ENCODE data around the gene MEGF11. TPM values are rescaled to one million over a fixed set of nuclear protein-coding genes. Genes with fewer than 3 reads are reported as not detected.

MEGF11 gene
- total RNA-seq, 2 experiments from 2014 or later, result 3.3 to 6.8 TPM

DNA sequence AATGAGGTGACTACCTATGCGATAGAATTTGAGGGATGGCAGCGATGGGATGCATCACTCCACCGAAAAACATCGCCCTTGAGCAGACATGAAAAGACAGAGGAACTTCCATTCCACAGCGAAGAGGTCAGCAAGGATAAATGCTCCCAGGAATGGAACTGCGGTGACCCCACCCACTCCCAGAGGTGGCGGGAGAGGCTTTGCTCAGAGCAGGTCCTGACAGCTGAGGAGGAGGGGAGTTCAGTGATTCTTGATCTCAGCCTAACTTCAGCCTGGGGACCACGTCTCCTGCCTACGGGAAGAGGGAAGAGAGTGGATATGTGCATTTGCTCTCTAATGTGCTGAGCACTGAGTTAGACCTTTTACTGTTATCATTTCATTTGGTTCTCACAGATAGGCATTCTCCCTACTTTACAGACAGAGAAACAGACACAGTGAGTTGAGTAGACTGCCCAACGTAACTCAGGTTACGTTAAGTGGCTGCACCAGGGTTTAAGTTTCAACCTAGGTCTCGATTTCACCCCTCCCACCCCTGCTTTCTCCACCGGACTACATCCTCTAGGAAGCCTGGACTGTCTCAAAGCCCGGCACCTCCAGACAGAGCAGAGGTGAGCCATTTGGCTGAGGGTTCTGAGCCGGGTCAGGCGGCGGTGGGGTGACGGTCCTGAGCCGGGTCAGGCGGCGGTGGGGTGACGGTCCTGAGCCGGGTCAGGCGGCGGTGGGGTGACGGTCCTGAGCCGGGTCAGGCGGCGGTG lies 214.3 kb downstream of the MEGF11 start:
- Histone ChIP-seq H3K4me3 (ENCODE audit: low read depth, low read length, poor library complexity, severe bottlenecking) (no peak overlapping the region), H3K36me3 (ENCODE audit: insufficient read depth, low read length) (no peaks in the 10 kb centered on the region), H3K27ac (ENCODE audit: low read depth, low read length, poor library complexity, severe bottlenecking) (no peak overlapping the region), H3K9me3 (ENCODE audit: low read length) (no peaks in the 10 kb centered on the region), H3K79me2 (ENCODE audit: insufficient read depth, low read depth, low read length) (no peaks in the 10 kb centered on the region), H3K9me2 (ENCODE audit: insufficient read depth, low read length) (no peaks in the 10 kb centered on the region), H3K4me1 (ENCODE audit: insufficient read depth, low read length, poor library complexity, severe bottlenecking) (no peaks in the 10 kb centered on the region), H3K4me2 (ENCODE audit: low read length) (no peak overlapping the region), H2AFZ (ENCODE audit: low read length) (no peak overlapping the region), H4K20me1 (ENCODE audit: insufficient read depth, low read length) (no peaks in the 10 kb centered on the region)
- intact Hi-C loops (cut with micrococcal nuclease; ENCODE audit: unreplicated experiment), result no loop called here
- DNase-seq (ENCODE audit: low spot score), result no peak
- CTCF ChIA-PET (ENCODE audit: unreplicated experiment), result no interaction called here
- POLR2A ChIA-PET, result no interaction called here
- BruUV-seq (replicated peaks), result no TSS peak
- TF ChIP-seq CTCF (conservative IDR thresholded peaks at IDR 0.05; ENCODE audit: low read length), result no peak
- TF ChIP-seq EZH2phosphoT487 (IDR thresholded peaks at IDR 0.05; ENCODE audit: borderline replicate concordance, low read depth, low read length), result no peak

GRCh38 chr15:66038387-66039116 lies 215.0 kb downstream of the MEGF11 start:
- Histone ChIP-seq H2AFZ (ENCODE audit: low read length) (no peak overlapping the region), H3K4me2 (ENCODE audit: low read length) (no peak overlapping the region), H3K4me3 (ENCODE audit: low read depth, low read length, poor library complexity, severe bottlenecking) (no peak overlapping the region), H3K9me3 (ENCODE audit: low read length) (no peaks in the 10 kb centered on the region), H3K27ac (ENCODE audit: low read depth, low read length, poor library complexity, severe bottlenecking) (no peak overlapping the region), H3K36me3 (ENCODE audit: insufficient read depth, low read length) (no peaks in the 10 kb centered on the region), H4K20me1 (ENCODE audit: insufficient read depth, low read length) (no peaks in the 10 kb centered on the region), H3K9me2 (ENCODE audit: insufficient read depth, low read length) (no peaks in the 10 kb centered on the region), H3K4me1 (ENCODE audit: insufficient read depth, low read length, poor library complexity, severe bottlenecking) (no peaks in the 10 kb centered on the region), H3K79me2 (ENCODE audit: insufficient read depth, low read depth, low read length) (no peaks in the 10 kb centered on the region)
- no peak for DNase-seq (ENCODE audit: low spot score)
- ChIA-PET CTCF (ENCODE audit: unreplicated experiment) (no interaction called here), POLR2A (no interaction called here)
- BruUV-seq (replicated peaks), result no TSS peak
- intact Hi-C loops (cut with micrococcal nuclease; ENCODE audit: unreplicated experiment), result no loop called here
- TF ChIP-seq CTCF (conservative IDR thresholded peaks at IDR 0.05; ENCODE audit: low read length) (no peak), EZH2phosphoT487 (IDR thresholded peaks at IDR 0.05; ENCODE audit: borderline replicate concordance, low read depth, low read length) (no peak)

DNA sequence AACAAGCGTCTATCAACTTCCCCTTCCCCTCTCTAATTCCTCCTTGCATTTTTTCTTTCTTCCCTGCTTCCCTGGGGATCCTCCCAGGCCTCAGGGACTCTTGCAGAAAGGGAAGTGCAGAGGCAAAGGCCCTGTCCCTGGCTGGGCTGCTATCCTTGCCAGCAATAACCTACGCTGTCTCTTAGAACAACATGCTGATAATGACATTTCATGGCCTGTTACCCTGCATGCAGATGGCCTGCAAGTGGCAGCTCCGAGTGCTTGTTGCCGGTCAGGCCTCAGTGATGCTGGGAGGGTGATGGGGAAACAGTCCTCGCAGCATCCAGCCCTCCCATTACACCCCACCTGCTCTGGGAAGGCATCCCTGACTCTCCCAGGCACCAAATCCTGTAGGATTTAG lies 216.7 kb downstream of the MEGF11 start:
- Histone ChIP-seq H3K9me2 (ENCODE audit: insufficient read depth, low read length) (no peaks in the 10 kb centered on the region), H2AFZ (ENCODE audit: low read length) (no peak overlapping the region), H3K36me3 (ENCODE audit: insufficient read depth, low read length) (no peaks in the 10 kb centered on the region), H3K4me3 (ENCODE audit: low read depth, low read length, poor library complexity, severe bottlenecking) (no peak overlapping the region), H3K4me2 (ENCODE audit: low read length) (no peak overlapping the region), H3K27ac (ENCODE audit: low read depth, low read length, poor library complexity, severe bottlenecking) (no peak overlapping the region), H3K4me1 (ENCODE audit: insufficient read depth, low read length, poor library complexity, severe bottlenecking) (no peaks in the 10 kb centered on the region), H4K20me1 (ENCODE audit: insufficient read depth, low read length) (no peaks in the 10 kb centered on the region), H3K79me2 (ENCODE audit: insufficient read depth, low read depth, low read length) (no peaks in the 10 kb centered on the region), H3K9me3 (ENCODE audit: low read length) (peaks cover 8% of the 10 kb centered on the region; the same call in 1 of the 2 replicates)
- no TSS peak for BruUV-seq (replicated peaks)
- intact Hi-C loops (cut with micrococcal nuclease; ENCODE audit: unreplicated experiment), result no loop called here
- DNase-seq (ENCODE audit: low spot score), result no peak
- CTCF ChIA-PET (ENCODE audit: unreplicated experiment), result no interaction called here
- TF ChIP-seq CTCF (conservative IDR thresholded peaks at IDR 0.05; ENCODE audit: low read length) (no peak), EZH2phosphoT487 (IDR thresholded peaks at IDR 0.05; ENCODE audit: borderline replicate concordance, low read depth, low read length) (no peak)
- POLR2A ChIA-PET, result no interaction called here
